Adrenal gland (tissue), 5 donors: ENCODE measurements around the gene KLHDC4.

ENCODE experiments used
- POLR2A ChIP-seq, 2 donors: fragments of 450-650 bp; IDR thresholded peaks; one replicate each; pipeline ENCODE4 v1.6.1; 2017; ENCODE audit warnings: antibody characterized with exemption in 2 of 2, mild to moderate bottlenecking in 2 of 2, moderate library complexity in 1 of 2
- TF ChIP-seq, protein P1 (sequence below), 6 experiments: fragments of 450-650 bp in 4 of 6; fragments of 200-600 bp in 2 of 6; sonication (generic) in 1 of 6; IDR thresholded peaks; 1 replicate in 5 of 6; 2 replicates in 1 of 6; pipeline versions ENCODE4 v1.5.1 to v1.8.0; 2016 to 2021; ENCODE audit warnings: antibody characterized with exemption in 6 of 6, mild to moderate bottlenecking in 2 of 6, moderate library complexity in 1 of 6
- donor health status: DM: no; HTN: no; CAD: no.

DNA sequence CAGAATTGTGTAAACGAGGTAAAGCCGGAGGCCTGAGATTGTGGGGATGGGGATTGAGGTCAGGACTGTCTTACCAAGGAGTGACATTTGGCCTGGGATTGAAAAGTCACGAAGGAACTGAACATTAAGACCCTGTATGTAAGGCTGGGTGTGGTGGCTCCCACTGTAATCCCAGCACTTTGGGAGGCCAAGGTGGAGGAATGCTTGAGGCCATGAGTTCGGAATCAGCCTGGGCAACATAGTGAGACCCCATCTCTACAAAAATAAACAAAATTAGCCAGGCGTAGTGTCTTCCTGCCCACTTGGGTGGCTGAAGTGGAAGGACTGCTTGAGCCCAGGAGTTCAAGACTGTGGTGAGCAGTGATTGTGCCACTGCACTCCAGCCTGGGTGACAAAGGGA is 88.0 kb downstream of the KLHDC4 start:
- TF ChIP-seq, protein P1, sequence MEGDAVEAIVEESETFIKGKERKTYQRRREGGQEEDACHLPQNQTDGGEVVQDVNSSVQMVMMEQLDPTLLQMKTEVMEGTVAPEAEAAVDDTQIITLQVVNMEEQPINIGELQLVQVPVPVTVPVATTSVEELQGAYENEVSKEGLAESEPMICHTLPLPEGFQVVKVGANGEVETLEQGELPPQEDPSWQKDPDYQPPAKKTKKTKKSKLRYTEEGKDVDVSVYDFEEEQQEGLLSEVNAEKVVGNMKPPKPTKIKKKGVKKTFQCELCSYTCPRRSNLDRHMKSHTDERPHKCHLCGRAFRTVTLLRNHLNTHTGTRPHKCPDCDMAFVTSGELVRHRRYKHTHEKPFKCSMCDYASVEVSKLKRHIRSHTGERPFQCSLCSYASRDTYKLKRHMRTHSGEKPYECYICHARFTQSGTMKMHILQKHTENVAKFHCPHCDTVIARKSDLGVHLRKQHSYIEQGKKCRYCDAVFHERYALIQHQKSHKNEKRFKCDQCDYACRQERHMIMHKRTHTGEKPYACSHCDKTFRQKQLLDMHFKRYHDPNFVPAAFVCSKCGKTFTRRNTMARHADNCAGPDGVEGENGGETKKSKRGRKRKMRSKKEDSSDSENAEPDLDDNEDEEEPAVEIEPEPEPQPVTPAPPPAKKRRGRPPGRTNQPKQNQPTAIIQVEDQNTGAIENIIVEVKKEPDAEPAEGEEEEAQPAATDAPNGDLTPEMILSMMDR (IDR thresholded peaks at IDR 0.05): no peak
- no peak for TF ChIP-seq POLR2A (IDR thresholded peaks at IDR 0.05)
